RPMI7951 (cell line): ENCODE measurements around the gene ZPR1. TPM values are rescaled to one million over a fixed set of nuclear protein-coding genes. Genes with fewer than 3 reads are reported as not detected.
"Not testable (repeated sequence)": the region's sequence is repeated elsewhere in the genome, so short reads cannot be mapped to it uniquely, and the experiment has no call there.

Experiments used
- DNase-seq: peaks from one replicate; pipeline ENCODE4 v3.0.0-alpha.2; 2012; ENCODE audit warnings: low read depth
- total RNA-seq: library from RNA; depleted of rRNA; stranded (reverse); fragments of >200 nt; shearing (Covaris generic); gene quantifications from 2 replicates; pipeline ENCODE4 v1.2.3, GENCODE V29; 2014

ZPR1 gene
- total RNA-seq, 1 experiment from 2014 or later: 63.3 TPM

DNA sequence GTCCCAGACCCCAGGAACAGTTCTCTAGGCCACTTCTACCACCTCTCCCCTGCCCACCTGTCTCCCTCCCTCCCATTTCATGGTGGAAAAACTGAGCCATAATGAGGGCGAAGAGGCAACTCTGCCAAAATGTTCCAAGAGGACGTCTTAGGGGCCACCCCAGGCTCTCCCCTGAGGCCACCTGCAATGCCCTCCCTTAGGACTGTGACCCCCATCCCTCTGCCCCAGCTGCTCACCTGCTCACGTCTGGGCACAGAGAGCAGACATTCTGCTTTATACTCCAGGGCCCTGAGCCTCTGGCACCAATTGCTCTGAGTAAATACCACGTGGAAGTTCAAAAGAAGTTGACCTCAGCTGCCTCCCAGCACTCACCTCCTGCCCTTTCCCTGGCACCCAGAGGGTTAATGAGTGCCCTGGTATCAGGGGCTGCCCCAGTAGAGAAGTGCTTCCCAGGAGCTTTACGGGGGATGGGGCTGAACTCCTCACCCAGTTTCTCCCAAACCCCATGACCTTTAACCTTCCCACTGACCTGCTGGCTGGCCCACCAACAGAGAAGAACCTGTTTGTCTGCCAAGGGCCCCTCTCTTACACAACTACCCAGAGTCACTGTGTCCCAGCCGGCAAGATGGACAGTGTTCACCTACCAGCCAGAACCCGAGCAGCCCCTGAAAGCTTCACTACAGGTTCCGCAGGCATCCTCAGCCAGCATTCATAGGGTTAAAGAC lies 4.5 kb upstream of the ZPR1 start:
- no peak for DNase-seq

DNA sequence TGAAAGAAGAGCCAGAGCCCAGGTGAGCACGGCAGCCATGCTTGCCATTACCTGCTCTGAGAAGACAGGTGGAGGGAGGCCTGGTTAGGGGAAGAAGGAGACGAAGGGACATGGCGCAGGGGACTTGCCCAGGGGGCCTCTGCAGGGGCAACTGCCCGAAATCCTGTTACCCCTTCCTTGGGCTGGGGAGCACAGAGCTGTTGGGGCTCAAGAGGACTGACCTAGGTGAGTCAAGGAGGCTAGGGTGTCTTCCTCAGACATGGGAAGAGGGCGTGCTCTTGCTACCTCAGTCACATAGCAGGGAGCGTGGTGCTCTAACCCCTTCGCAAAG lies 4.0 kb upstream of the ZPR1 start, which contains the start of gene APOA5:
Gene APOA5 (minus strand): TSS at position 67 of the 331 bp plus-strand sequence. CDS start 19 bp downstream, at position 48.
- DNase-seq: no peak

DNA sequence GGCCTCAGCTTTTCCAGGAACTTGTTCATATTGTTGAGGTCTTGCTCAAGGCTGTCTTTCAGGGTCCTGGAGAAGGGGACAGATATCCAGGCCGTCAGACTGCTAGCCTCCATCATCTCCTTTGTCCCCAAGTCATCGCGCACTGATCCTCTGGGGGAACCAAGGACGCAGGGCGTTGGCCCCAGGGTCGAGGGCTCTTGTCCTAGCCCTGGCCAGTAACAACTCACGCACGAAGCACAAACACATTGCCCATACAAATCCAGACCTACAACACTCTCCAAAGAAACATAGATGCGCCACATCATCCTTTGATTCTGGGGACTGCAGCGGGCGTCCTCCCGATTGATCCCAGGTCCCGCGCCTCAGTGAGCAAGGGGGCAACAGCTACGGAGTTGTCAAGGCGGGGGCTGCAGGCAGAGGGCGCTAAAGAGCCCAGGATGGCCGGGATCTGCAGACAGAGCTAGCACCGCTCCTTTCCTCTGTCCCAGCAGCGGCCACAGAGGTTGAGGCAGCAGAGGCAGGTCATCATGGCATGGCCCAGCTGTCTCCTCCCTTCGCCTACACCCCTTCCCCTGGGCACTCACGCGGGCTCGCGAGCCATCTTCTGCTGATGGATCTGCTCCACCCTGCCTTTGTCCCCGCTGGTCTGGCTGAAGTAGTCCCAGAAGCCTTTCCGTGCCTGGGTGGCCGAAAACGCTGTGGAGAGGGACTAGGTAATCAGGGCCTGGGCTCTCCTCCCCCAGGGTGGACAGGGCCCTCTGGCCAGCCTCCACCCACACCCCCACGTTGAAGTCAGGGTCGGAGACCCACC lies 3.4 kb upstream of the ZPR1 start:
- DNase-seq: peak; percentile 56

DNA sequence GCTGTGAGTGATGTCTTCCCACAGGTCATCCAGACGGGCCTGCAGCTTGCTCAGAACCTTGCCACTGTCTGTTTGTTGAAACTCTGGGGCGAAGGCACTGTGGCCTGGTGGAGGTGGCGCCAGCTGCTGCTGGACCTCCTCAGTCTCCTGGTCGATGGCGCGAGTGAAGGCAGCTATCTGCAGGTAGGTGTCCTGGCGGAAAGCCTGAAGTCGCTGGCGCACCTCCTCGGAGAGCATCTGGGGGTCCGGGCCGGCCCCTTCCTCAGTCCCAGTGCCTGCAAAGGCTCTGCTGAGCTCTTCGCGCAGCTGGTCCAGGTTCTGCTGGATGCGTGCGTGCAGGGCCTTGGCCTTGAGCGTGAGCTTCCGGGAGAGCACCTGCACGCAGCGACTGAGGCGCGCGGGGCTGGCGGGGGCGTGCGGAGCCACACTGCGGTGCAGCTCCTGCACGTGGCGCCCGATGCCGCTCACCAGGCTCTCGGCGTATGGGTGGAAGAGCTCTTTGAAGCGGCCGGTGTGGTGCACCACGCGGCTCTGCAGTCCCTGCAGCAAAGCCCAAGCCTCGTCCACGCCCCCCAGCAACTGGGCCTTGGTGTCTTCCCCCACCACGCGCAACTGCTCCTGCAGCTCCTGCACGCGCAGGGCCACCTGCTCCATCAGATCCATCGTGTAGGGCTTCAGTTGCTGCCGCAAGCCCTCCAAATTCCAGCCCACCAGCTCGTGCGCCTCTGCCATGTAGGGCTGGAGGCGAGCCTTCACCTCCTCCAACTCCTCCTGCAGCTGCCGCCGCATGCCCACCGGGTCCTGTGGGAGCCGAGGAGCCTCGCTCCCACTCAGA lies 2.6 kb upstream of the ZPR1 start:
- DNase-seq: no peak

DNA sequence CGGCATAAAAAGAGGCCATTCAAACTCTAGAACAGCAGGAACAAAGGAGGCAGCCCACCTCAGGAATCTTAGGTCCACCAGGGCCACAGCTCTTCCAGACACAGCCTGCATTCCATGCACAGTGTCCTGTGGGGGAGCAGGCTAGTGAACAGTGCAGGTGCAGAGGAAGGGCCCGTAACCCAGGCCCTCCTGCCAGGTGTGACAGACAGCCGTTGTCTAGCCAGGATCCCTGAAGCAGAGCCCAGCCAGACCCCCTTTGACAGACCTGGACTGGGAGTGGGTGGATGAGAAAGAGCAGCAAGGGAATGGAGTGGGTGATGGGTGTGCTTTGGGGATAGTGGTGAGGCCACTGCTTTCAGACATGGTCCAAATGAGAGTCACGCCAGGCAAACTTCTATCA lies 1.2 kb upstream of the ZPR1 start:
- DNase-seq: no peak

DNA sequence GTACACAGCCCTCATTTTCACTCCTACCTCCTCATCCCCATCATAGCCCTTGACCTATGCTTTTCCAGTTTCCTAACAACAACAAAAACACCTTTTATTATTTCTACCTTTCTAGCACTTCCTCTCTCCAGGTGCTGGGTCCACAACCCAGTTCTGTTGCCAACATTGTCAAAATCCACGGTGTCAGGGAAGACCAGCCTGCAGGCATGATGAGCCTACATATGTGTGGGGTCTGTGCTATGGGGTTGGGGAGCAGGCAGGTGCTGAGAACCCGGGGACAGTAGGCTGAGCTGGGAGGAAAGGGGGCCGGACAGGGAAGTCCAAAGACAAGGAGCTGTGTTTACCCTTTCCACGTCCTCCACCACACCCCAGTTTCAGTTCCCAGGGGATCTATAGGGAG lies 711 bp upstream of the ZPR1 start:
- DNase-seq: no peak

DNA sequence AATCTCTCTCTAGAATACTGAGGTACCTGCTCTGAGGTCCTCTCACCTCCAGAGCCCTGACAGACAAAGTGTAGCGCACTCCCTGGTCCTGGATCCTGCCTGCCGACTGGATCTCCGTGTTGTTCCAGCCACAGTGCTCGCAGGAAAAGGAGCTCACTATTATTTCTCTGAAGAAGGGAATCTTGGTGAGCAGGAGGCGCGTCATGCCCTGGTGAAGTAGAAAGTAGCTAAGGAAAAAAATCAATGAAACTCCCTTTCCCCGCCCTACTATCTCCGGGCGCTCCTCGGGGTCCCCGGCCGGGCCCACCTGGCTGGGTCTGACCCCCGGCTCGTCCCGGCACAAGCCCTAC lies 412 bp downstream of the ZPR1 start:
- DNase-seq: no peak

DNA sequence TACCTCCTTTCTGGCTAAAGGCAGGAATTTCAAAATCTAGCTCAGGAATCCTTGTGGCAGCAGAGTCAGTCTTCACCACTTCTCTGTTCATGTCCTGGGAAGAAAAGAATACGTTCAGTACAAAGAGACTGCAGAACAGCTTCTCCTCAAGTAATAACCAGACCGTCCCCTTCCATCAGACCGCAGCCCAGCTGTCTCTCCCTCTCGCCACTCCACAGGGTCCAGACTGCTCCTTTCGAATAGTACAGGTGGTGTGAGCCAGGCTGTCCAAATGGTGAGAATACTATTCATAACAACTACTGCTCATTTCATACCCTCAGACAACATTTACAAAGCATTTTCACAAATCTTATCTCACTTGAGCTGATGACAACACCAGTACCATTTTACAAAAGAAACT lies 857 bp downstream of the ZPR1 start:
- DNase-seq: no peak

DNA sequence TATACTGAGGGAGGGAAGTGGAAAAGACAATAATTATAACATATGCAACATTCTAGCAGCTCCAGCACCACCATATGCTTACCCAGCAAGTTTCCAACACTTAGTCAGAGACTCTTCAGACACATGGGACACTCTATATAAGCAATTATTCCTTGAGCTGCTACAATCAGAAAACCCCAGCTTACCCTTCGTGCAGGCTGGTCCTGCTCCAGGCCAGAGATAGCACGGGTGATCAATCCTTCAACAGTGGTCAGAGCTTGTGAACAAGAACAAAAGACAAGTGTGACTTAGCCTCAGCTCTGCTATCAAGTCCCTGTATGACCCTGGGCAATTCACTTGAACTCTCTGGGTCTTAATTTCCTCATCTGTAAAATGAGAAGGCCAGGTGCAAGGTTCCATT lies 1.5 kb downstream of the ZPR1 start:
- no peak for DNase-seq

DNA sequence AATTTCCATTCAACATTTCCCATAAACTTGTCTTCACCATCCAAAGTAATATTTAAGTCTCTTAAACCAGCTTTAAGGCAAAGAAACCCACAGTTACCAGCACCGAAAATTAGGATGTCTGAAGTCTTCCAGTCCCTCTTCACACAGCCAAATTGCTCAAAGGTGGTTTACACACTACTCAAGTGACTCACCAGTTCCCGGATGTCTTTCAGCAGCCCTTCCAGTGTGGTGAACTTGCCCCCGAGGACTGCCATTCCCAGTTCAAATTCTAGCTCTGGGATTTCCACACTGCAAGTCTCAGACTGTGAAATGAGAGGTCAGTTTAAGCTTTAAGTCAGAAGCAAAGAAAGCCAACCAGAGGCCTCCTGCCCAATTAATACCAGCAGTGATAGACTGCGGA lies 5.1 kb downstream of the ZPR1 start:
- peak; percentile 88 for DNase-seq

DNA sequence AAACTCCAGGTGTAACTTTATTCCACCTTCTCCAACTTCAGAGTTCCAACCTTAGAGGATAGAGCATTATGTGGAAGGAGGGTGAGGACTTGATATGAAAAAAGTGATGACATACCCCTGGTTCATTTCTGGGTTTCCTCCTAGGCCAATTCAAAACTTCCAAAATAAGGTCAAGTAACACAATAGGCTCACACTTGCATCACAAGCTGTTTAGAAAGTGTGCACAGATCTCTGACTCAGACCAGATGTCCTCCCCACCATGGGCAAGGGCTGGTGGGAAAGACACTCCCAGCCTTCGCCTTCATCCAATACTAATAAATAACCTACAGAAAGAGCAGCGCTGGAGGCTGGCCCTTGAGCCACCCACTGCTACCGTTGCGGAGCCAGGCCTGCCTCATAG lies 9.3 kb downstream of the ZPR1 start:
- no peak for DNase-seq

DNA sequence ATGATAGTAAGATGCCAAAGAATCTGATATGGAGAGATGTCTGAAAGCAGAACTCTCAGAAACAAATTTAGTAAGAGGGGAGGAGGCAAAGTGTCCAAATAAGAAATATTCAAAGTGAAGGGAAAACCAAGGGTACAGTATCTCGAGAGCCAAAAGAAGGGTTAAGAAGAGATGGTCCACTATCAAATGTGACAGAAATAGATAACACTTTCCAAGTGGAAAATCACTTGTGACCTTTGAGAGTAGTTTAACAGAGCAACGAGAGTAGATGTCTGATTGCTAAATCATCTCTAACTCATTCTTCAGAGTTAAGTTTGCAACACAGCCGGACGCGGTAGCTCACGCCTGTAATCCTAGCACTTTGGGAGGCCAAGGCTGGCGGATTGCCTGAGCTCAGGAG lies 10.8 kb downstream of the ZPR1 start:
- no peak for DNase-seq

DNA sequence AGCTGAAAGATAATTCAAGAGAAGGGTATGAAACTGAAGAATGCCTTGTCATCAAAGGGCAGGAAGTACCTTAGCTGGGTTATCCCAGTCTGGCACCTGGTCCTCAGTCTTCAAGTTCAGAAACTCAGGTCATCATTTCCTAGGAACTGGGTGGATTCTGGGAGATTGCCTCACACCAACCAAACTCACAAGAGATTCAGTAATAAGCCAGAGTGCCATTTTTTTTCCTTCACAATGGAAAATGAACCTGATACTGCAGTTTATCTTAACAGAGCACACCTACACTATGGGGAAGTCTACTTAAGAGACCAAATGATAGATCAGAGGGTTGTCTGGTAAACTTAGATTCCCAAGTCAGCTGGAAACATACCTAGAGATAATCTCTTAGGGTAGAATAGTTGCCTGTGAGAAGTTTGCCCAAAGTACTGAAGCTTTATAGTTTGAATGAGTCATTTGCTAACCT lies 11.3 kb downstream of the ZPR1 start:
- no peak for DNase-seq

DNA sequence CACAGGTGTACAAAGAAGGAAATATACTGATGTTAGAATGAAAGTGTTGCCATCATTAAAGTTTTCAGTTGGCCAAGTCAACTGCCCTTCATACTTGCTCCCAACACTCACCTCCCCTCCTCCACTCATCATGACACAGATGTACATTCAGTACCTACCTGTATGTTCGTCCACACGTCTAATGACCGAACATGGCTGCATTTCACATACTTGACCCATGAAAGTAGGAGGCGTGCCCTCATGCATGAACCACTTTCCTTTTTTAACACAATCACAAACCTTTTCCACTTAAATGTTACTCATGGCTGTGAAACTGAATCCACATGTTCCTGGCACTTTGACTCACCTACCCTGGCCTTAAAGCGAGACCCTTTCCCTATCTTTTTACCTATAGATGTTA lies 11.8 kb downstream of the ZPR1 start:
- DNase-seq: no peak

DNA sequence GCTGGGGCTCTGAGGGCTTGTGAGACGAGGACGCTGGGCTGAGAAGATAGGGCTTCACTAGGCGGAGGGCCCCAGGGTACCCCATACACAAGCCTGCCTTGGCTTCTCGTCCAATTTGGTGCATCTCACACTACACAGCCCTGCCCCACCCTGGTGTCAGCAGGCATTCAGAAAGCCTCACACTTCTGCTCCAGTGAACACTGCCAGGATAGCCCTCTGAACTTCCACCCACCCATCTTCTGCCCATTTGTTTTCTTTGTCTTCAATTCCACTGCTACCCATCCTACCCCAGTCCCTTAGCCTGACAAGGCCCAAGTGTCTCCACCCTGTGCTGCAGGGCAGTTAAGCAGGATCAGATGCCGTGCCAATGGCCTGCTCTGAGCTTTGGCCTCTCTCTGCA lies 13.2 kb downstream of the ZPR1 start:
- no peak for DNase-seq

DNA sequence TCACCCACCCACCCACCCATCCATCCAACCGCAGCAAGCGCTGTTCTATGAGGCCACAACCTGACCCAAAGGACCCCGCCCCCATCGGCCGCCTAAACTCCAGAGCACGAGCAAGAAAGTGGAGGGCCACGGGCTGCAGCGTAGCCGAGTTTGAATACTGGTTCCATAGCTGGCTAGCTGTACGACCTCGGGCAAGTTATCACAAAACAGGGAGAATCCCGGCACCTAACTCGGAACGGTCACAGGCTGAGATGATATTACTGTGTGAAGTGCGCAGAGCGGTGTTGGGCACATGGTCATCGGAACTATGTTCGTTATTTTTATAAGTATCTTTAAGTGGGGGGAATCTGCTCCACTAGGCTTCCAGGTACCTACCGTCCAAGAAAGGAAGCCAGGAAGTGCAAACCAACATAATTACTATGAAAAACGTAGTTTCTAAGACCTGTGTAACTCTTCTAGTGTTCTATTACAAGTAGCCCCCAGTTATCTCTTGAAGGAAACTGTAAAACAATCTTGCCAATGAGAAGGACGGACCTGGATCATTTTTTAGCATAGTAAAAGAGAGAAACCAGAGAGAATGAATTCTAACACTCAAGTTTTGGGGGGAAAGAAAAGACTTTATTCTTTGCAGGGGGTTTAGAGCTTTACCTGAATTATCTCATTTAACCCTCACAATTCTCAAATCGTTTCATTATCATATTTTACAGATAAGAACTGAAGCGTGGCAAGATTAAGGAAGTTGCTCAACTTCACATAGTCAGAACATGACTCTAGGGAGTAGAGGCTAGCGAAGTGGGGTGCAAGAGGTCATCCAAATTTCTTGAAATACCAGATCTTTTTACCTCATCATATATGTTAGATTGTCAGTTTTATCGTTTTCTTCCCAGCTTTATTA lies 14.4 kb downstream of the ZPR1 start:
- DNase-seq: no peak

DNA sequence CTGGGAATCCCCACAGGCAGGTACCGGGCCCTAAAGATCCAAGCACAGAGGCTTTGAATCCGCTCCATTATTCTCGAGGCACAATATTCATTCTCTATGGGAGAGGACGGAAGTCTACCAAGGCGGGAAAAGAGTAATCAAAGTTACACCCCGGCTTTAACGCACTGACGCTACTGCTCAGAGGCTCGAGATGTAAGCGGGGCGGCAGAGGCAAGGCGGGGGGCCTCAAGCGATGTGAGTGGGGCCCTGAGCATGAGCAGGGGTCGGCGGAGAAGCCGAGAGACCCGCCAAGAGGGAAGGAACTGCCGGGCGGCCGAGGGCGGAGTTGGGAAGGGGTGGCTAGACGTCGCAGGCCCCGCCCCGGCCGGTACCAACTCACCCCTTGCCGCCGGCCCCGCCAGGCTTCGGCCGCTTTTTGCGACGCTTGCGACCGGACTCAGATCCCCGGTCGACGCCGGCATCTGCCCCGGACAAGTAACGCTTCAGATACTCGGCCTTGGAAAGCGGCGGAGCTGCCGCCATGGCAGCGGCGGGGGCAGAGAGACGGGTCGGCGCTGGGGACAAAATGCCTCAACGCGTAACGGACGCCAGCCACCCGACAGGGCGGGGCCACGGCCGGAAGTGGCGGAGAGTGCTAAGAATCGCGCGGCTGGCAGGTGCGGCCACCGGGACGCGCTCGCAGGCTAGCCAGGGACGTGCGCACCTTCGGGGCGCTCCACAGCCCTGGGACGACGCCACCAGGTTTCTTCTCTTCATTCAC lies 15.2 kb downstream of the ZPR1 start, which contains the start of gene BUD13:
Gene BUD13 (minus strand): TSS at position 545 of the 760 bp plus-strand sequence. CDS start 23 bp downstream, at position 522.
- DNase-seq: peak; percentile 83

DNA sequence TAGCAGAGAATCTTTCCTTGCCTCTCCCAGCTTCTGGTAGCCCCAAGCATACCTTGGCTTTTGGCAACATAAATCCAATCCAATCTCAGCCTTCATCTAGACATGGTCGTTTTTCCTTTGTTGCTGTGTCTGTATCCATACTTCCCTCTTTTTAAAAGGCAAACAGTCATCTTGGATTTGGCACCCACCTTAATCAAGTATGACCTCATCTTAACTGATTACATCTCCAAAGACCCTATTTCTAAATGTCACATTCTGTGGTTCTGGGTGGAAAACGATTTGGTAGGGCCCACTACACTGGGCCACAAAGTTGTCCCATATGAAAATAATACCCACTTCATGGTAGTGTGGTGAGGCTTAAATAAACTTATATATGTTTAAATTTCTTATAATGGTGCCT lies 15.9 kb downstream of the ZPR1 start:
- no peak for DNase-seq

DNA sequence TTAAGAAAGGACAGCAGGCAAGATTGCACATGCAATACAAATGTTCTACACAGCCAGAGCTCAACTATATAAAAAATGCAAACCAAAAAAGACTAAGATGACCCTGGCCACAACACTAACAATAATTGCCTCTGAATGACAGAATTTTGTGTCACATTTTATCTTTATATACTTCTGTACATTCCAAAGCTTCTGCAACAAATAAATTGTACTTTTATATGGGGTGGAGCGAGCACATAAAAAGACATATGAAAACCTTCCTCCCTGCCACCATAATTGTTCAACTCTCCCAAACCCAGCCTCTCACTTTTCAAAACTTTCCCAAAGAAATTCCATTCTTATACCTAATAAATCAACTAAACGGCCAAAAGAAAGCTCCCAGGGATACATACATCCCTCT lies 25.7 kb downstream of the ZPR1 start:
- DNase-seq: no peak

DNA sequence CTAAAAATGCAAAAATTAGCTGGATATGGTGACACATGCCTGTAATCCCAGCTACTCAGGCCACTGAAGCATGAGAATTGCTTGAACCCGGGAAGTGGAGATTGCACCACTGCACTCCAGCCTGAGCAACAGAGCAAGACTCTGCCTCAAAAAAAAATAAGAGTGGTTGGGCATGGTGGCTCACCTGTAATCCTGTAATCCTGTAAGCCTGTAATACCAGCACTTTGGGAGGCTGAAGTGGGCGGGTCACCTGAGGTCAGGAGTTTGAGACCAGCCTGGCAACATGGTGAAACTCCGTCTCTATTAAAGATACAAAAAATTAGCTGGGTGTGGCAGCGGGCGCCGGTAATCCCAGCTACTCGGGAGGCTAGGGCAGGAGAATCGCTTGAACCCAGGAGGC lies 31.8 kb downstream of the ZPR1 start:
- not testable (repeated sequence) for DNase-seq
